Iris pigment epithelial cell (primary cell): ENCODE measurements around the gene GPR39.

ENCODE experiments used
- DNase-seq: peaks from one replicate; pipeline ENCODE4 v3.0.0-alpha.2; 2011; ENCODE audit warnings: low read depth

GPR39 gene

GRCh38 chr2:132567682-132568081 is 151.1 kb downstream of the GPR39 start:
- no peak for DNase-seq

- no peak for DNase-seq
These were observed 152.1 kb downstream of the GPR39 start for GRCh38 chr2:132568656-132569055.

- no peak for DNase-seq
These were observed 156.9 kb downstream of the GPR39 start for GRCh38 chr2:132573444-132574007.

- no peak for DNase-seq
These were observed 161.1 kb downstream of the GPR39 start for GRCh38 chr2:132577686-132578085.

GRCh38 chr2:132581591-132581990 is 165.0 kb downstream of the GPR39 start:
- DNase-seq = no peak

GRCh38 chr2:132581991-132582738 is 165.6 kb downstream of the GPR39 start:
- DNase-seq = peak; percentile 22

- no peak for DNase-seq
These were observed 167.2 kb downstream of the GPR39 start for GRCh38 chr2:132583666-132584360.

- DNase-seq = no peak
These were observed 168.6 kb downstream of the GPR39 start for GRCh38 chr2:132584976-132585817.

- no peak for DNase-seq
These were observed 169.5 kb downstream of the GPR39 start for GRCh38 chr2:132586101-132586511.

GRCh38 chr2:132586835-132587234 is 170.2 kb downstream of the GPR39 start:
- no peak for DNase-seq

- no peak for DNase-seq
These were observed 172.0 kb downstream of the GPR39 start for GRCh38 chr2:132588576-132588975.

- no peak for DNase-seq
These were observed 172.7 kb downstream of the GPR39 start for GRCh38 chr2:132589111-132589830.

GRCh38 chr2:132589966-132590365 is 173.4 kb downstream of the GPR39 start:
- no peak for DNase-seq

- DNase-seq = peak; percentile 31
These were observed 176.6 kb downstream of the GPR39 start for GRCh38 chr2:132593171-132593570.

- DNase-seq = no peak
These were observed 178.6 kb downstream of the GPR39 start for GRCh38 chr2:132595186-132595585.

- DNase-seq = no peak
These were observed 179.1 kb downstream of the GPR39 start for GRCh38 chr2:132595693-132596092.

GRCh38 chr2:132597166-132597565 is 180.6 kb downstream of the GPR39 start:
- DNase-seq = no peak

GRCh38 chr2:132597831-132598230 is 181.2 kb downstream of the GPR39 start:
- no peak for DNase-seq

GRCh38 chr2:132598536-132598935 is 181.9 kb downstream of the GPR39 start:
- DNase-seq = no peak

- no peak for DNase-seq
These were observed 183.0 kb downstream of the GPR39 start for GRCh38 chr2:132599556-132599955.

GRCh38 chr2:132604561-132604960 is 188.0 kb downstream of the GPR39 start:
- DNase-seq = no peak
